ENCODE data around the gene SPEF1.
A peak's percentile ranks its signal among the peaks of the same experiment; 100 is the strongest.
"Not testable (repeated sequence)": the region's sequence is repeated elsewhere in the genome, so short reads cannot be mapped to it uniquely, and the experiment has no call there.

Gene SPEF1, protein sequence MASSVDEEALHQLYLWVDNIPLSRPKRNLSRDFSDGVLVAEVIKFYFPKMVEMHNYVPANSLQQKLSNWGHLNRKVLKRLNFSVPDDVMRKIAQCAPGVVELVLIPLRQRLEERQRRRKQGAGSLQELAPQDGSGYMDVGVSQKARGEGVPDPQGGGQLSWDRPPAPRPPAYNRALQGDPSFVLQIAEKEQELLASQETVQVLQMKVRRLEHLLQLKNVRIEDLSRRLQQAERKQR

DNA sequence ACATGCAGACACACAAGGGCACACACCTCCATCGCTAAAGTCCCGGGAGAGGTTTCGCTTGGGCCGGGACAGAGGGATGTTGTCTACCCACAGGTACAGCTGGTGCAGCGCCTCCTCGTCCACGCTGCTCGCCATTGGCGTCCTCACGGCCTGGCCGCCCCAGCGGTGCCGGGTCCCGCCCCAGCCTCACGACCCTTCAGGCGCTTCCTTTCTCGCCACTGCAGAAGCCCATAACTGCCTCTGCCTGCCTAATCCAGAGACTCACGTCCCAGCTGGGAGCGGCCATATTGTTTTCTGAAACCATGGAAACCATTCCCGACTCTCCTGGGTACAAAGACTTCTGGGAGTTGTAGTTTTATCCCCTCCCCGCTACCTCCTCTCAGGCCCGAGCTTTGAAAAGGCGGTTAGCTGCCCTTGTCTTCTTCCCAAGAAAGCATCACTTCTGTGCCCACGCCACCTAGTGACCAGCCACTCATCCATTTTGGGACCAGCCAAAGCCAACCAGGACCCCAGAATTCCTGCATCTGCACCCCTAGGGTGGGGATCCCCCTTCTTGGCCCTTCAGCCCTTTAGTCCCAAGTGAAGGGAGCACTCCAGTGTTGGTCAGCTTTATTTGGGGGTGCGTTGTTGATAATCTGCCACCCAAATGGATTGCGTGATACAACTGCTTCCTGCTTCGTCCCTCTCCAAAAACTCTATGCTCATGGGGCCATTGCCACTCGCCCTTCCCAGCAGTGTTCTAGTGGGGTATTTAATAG is at the start of gene SPEF1:
Gene SPEF1 (minus strand): TSS at position 296 of the 758 bp plus-strand sequence. CDS start 161 bp downstream, at position 135.
- peak; percentile 93 for DNase-seq (ENCODE audit: low spot score)

DNA sequence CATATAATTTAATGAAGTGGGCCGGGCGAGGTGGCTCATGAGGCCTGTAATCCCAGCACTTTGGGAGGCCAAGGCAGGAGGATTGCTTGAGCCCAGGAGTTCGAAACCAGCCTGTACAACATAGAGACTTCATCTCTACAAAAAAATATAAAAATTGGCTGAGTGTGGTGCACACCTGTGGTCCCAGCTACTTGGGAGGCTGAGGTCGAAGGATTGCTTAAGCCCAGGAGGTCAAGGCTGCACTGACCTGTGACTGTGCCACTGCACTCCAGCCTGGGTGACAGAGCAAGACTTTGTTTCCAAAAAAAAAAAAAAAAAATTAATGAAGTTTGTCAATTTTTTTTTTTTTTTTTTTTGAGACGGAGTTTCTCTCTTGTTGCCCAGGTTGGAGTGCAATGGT is 48.6 kb upstream of the SPEF1 start:
- DNase-seq (ENCODE audit: low spot score) = not testable (repeated sequence)

- DNase-seq (ENCODE audit: low spot score) = no peak
Observed at GRCh38 chr20:3828798-3829197, 47.5 kb upstream of the SPEF1 start.

- no peak for DNase-seq (ENCODE audit: low spot score)
Observed at GRCh38 chr20:3826420-3826819, 45.2 kb upstream of the SPEF1 start.

DNA sequence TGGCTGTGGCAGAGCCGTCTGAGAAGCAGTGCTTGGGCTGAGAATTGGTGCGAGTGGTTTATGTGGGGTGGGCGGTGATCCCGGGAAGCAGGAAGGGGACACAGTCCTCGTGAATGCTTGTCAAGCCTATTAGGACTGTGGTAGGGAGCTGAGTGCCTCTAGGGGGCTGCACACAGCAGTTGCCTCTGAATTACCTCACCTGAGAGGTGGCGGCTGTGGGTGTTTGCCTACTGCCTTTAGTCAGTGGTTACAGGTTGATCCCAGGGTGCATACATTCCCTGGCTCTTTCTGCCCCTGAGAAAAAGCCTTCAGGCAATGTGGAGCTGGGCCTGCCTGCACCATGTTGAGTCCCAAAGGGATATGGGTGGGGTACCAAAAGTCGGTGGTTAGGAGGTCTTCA is 44.3 kb upstream of the SPEF1 start:
- no peak for DNase-seq (ENCODE audit: low spot score)

DNA sequence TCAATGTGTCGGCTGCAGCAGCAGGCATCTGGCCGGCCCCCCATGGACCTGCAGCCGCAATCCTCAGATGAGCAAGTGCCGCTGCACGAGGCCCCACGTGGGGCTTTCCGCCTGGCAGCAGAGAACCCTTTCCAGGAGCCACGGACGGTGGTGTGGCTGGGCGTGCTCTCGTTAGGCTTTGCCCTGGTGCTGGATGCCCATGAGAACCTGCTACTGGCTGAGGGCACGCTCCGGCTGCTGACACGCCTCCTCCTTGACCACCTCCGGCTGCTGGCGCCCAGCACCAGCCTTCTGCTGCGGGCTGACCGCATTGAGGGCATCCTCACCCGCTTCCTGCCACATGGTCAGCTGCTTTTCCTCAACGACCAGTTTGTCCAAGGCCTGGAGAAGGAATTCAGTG is 42.6 kb upstream of the SPEF1 start:
- no peak for DNase-seq (ENCODE audit: low spot score)

- DNase-seq (ENCODE audit: low spot score) = no peak
Observed at GRCh38 chr20:3821996-3822395, 40.7 kb upstream of the SPEF1 start.

DNA sequence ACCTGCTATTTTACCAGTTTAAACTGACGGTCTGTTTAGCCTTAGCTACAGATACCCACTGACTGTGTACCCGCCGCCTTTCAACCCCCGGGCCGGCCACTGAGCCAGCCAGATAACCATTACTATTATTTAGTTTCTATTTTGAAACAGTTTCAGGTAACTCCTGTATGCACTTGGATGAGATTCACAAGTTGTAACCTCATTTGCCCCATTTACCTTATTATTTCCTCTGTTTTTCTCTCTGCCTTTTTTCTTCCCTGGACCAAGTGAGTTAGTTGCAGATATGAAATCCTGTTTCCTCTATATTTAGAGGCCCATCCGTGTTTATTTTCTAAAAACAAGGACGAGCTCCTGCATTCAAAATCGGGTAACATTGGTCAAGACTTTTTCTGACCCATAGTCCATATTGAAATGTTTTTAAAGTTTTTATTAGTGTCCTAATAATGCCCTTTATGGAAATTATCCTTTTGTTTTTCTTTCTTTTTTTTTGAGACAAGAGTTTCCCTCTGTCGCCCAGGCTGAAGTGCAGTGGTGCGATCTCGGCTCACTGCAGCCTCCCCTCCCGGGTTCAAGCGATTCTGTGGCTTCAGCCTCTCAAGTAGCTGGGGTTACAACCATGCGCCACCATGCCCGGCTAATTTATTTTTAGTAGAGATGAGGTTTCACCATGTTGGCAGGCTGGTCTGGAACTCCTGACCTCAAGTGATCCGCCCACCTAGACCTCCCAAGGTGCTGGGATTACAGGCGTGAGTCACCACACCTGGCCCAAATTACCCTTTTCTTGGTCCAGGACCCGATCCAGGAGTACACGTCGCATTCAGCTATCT is 39.9 kb upstream of the SPEF1 start:
- no peak for DNase-seq (ENCODE audit: low spot score)

GRCh38 chr20:3820048-3820900 is 39.0 kb upstream of the SPEF1 start, which contains the start of gene AP5S1:
AP5S1 (plus strand) TSS chr20:3820547; CDS start chr20:3822118, 1,571 bp downstream.
- peak; percentile 95 for DNase-seq (ENCODE audit: low spot score)

GRCh38 chr20:3819411-3820047 is 38.3 kb upstream of the SPEF1 start:
- no peak for DNase-seq (ENCODE audit: low spot score)

DNA sequence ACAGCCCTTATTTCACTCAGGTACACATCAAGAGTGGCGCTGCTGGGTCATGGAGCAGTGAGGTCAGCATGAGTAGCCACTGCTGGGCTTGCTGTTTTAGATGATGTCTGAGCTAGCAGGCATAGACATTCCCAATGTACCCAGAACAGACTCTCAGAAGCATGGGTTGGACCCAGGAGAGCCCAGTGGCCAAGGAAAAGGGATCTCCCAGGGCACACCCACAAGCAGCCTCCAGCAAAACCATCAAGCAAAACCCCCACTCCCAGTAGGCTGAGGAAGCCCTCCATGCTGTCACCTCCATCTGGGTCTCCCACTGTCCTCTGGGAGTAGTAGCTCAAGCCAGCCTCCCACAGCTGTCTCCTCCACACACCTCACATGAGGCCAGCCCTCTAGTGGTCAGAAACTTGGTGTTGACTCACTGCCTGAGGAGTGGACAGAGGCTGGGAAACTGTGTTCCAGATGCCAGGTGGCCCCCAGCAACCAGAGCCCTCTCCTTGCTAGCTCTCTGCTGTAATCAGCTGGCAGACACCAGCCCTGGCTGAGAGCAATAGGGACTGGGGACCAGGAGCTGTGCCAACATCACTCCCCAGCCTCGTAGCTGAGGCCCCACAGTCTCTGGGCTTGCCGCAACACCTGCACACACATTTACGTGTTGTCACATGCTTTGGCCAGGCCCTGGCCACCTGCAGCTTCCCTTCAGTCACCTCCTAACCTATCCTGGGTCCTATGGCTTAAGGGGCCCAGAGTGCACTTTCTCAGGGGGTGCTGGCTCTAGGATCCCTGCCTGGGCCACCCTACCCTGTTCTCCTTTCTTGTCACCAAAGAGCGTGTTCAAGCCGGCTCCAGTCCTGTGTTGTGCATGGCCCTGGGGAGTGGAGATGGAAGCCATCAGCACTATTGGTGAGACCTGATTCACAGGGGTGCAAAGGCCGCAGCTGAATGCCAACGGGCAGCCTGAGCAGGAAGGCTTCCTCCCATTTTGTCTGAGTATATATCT is 37.2 kb upstream of the SPEF1 start:
- peak; percentile 59 for DNase-seq (ENCODE audit: low spot score)

DNA sequence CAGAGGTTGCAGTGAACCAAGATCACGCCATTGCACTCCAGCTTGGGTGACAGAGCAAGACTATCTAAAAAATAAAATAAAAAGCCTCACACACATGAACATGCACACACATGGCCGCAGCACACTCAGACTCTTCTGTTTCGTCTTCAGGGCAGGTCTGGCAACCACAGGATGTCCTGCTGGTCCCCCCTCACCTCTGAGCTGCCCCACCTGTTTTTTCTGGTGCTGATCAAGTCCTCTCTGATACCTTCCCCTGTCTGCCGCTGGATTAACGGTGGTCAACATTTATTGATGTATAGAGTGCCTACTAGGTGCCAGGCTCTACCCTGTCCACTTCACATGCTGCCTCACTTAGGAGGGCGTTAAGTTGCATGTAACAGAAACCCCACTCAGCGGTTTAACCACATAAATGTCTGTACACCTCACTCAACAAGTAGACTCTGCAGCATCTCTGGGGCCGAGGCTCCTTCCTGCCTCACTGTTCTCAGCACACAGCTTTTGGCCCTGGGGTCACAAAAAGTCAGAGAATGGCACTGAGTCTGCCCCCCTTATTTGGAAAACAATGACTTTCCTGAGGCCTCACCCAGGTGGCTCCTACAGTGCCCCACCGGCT is 34.6 kb upstream of the SPEF1 start:
- DNase-seq (ENCODE audit: low spot score) = no peak

GRCh38 chr20:3814928-3815495 is 33.8 kb upstream of the SPEF1 start:
- DNase-seq (ENCODE audit: low spot score) = no peak

DNA sequence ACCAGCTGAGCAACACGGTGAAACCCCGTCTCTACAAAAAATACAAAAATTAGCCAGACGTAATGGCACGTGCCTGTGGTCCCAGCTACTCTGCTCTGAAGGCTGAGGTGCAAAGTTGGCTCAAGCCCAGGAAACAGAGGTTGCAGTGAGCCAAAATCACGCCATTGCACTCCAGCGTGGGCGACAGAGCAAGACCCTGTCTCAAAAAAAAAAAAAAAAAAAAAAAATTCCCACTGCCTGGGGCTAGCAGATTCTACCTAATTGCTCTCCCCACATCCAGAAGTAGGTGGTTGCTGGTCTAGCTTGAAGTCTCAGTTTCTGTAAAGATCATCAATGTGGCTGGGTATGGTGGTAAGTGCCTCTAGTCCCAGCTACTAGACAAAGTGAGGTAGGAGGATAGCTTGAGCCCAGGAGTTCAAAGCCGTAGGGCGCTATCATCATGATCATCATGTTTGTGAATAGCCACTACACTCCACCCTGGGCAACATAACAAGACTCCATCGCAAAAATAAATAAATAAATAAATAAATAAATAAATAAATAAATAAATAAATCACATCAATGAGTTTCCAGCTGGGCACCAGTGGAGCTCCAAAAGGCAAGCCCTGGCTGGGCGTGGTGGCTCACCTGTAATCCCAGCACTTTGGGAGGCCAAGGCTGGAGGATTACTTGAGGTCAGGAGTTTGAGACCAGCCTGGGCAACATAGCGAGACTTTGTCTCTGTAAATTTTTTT is 32.8 kb upstream of the SPEF1 start:
- DNase-seq (ENCODE audit: low spot score) = no peak

DNA sequence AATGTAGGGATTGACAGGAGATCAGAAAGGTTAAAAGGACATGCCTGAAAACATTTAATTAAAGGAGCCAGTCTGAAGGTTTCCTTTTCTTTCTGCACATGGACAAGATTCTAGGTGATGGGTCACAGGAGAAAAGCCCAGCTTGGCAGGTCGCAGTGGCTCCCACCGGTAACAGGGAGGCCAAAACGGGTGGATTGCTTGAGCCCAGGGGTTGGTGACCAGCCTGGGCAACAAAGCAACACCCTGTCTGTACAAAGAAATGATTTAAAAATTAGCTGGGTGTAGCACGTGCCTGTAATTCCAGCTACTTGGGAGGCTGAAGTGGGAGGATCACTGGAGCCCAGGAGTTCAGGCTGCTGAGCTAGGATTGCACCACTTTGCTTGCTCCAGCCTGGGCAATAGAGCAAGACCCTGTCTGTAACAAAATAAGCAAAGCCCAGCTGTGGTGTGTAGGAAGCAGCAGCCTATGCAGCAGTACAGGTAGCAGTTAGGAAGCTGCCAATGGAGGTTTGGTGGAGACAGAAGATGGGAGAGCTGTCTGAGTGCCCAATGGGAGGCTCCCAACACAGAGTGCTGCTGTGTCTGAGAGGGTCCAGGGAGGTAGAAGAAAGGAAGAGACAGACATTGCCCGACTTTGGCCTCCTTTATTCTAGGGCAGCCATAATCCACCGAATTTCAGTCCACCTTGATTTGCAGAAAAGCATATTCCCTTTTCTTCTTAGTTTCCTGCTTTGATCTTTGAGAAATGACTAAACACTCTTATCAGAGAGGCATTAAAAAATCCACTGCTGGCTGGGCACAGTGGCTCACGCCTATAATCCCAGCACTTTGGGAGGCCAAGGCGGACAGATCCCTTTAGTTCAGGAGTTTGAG is 32.0 kb upstream of the SPEF1 start:
- no peak for DNase-seq (ENCODE audit: low spot score)

DNA sequence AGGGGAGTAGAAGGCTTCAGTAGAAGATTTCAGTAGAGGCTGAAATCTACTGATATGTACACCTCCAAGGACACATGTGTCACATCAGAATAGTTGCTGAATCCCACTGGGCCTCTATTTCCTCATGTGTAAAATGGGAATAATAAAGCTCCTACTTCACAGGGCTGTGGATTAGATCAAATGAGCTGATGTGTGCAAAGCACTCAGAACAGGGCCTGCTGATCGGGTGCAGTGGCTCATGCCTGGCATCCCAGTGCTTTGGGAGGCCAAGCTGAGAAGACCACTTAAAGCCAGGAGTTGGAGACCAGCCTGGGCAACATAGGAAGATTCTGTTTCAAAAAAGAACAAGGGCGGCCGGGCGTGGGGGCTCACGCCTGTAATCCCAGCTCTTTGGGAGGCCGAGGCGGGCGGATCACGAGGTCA is 31.0 kb upstream of the SPEF1 start:
- no peak for DNase-seq (ENCODE audit: low spot score)
